Activated T-cell treated with anti-CD3 and anti-CD28 coated beads, Interleukin-2, amount 50 U/mL, for 72 hours (primary cell): ENCODE measurements around the gene ZC3H10. TPM values are rescaled to one million over a fixed set of nuclear protein-coding genes. Genes with fewer than 3 reads are reported as not detected.
A peak's percentile ranks its signal among the peaks of the same experiment; 100 is the strongest.
"Not testable (repeated sequence)": the region's sequence is repeated elsewhere in the genome, so short reads cannot be mapped to it uniquely, and the experiment has no call there.

Experiments
- ATAC-seq, 2 donors: fragments of 150-1000 bp; cut with Tn5 transposase; replicated peaks in 1 of 2; 2 replicates each; pipeline ENCODE4 v1.10.0; 2021; ENCODE audit warnings: moderate library complexity in 2 of 2, mild to moderate bottlenecking in 1 of 2
- DNase-seq, 2 donors: peaks; one replicate each; pipeline ENCODE4 v3.0.0; 2021 to 2022; ENCODE audit warnings: mixed read lengths in 1 of 2
- H3K27ac Mint-ChIP-seq: one replicate; pipeline ENCODE4 v1.8.0; 2022; ENCODE audit warnings: mild to moderate bottlenecking, moderate library complexity, mixed read lengths
- H3K27me3 Mint-ChIP-seq: one replicate; pipeline ENCODE4 v1.8.0; 2022; ENCODE audit warnings: low read depth, mixed read lengths
- H3K36me3 Mint-ChIP-seq, 2 donors: one replicate each; pipeline ENCODE4 v1.8.0; 2022; ENCODE audit warnings: mixed read lengths in 2 of 2, mild to moderate bottlenecking in 1 of 2; ENCODE audit not compliant: insufficient read depth in 2 of 2
- H3K4me1 Mint-ChIP-seq: one replicate; pipeline ENCODE4 v1.8.0; 2022; ENCODE audit warnings: low read depth, mixed read lengths
- H3K4me3 Mint-ChIP-seq, 2 donors: one replicate each; pipeline ENCODE4 v1.8.0; 2022; ENCODE audit warnings: mild to moderate bottlenecking in 2 of 2, mixed read lengths in 2 of 2, moderate library complexity in 2 of 2
- H3K9me3 Mint-ChIP-seq, 2 donors: one replicate each; pipeline ENCODE4 v1.8.0; 2022; ENCODE audit warnings: mixed read lengths in 2 of 2
- total RNA-seq, 2 donors: library from RNA; stranded (reverse); gene quantifications; one replicate each; pipeline ENCODE4 v1.2.3, GENCODE V29; 2022

Gene ZC3H10
- total RNA-seq, 2 donors from 2014 or later = 7.4 to 11.8 TPM

GRCh38 chr12:56156464-56157200 is 38.6 kb downstream of the ZC3H10 start:
- ATAC-seq, H3K27me3 Mint-ChIP-seq, DNase-seq, H3K9me3 Mint-ChIP-seq: not testable (repeated sequence)
- Mint-ChIP-seq H3K36me3 (peaks cover 27 to 35% of the 10 kb centered on the region in 2 donors), H3K4me1 (peaks cover 68% of the 10 kb centered on the region), H3K4me3 (peak overlapping the region; percentile 96 to 100), H3K27ac (peak overlapping the region; percentile 55)

GRCh38 chr12:56157201-56158028 is 39.3 kb downstream of the ZC3H10 start:
- Mint-ChIP-seq H3K27ac (peak overlapping the region; percentile 55), H3K27me3 (no peaks in the 10 kb centered on the region), H3K36me3 (peaks cover 30 to 39% of the 10 kb centered on the region in 2 donors), H3K4me3 (peak overlapping the region; percentile 96 to 100), H3K4me1 (peaks cover 71% of the 10 kb centered on the region), H3K9me3 (no peaks in the 10 kb centered on the region)
- ATAC-seq = peak; percentile 34 to 42
- DNase-seq = peak; percentile 45 to 66

GRCh38 chr12:56158029-56158925 is 40.2 kb downstream of the ZC3H10 start, which contains the start of gene MYL6:
MYL6 (plus strand) TSS chr12:56158359; CDS start chr12:56158402, 43 bp downstream.
- DNase-seq = peak; percentile 92 to 95
- Mint-ChIP-seq H3K9me3 (no peaks in the 10 kb centered on the region), H3K36me3 (peaks cover 30 to 40% of the 10 kb centered on the region in 2 donors), H3K27ac (peak within 1 kb of the TSS; percentile 97), H3K27me3 (no peaks in the 10 kb centered on the region), H3K4me3 (peak within 1 kb of the TSS; percentile 96 to 100), H3K4me1 (peaks cover 69% of the 10 kb centered on the region)
- ATAC-seq = peak; percentile 89 to 91

GRCh38 chr12:56158926-56159461 is 40.9 kb downstream of the ZC3H10 start:
- Mint-ChIP-seq H3K4me3 (peak overlapping the region; percentile 96 to 100), H3K36me3 (peaks cover 30 to 40% of the 10 kb centered on the region in 2 donors), H3K27me3 (no peaks in the 10 kb centered on the region), H3K4me1 (peaks cover 62% of the 10 kb centered on the region), H3K9me3 (no peaks in the 10 kb centered on the region), H3K27ac (peak overlapping the region; percentile 97)
- ATAC-seq (peak in 1 of 2 donors; percentile 3), DNase-seq (no peak)

GRCh38 chr12:56159482-56160192 is 41.6 kb downstream of the ZC3H10 start:
- Mint-ChIP-seq H3K9me3 (no peaks in the 10 kb centered on the region), H3K36me3 (peaks cover 33 to 44% of the 10 kb centered on the region in 2 donors), H3K27me3 (no peaks in the 10 kb centered on the region), H3K4me3 (peak overlapping the region; percentile 96 to 100), H3K4me1 (peaks cover 55% of the 10 kb centered on the region), H3K27ac (peak overlapping the region; percentile 97)
- ATAC-seq (no peak), DNase-seq (no peak)

GRCh38 chr12:56160193-56160763 is 42.2 kb downstream of the ZC3H10 start:
- peaks cover 33 to 43% of the 10 kb centered on the region in 2 donors for H3K36me3 Mint-ChIP-seq
- DNase-seq (peak; percentile 53 to 67), ATAC-seq (peak; percentile 28 to 45)
- H3K4me3 Mint-ChIP-seq = peak overlapping the region; percentile 96 to 100
- H3K27me3 Mint-ChIP-seq = no peaks in the 10 kb centered on the region
- H3K4me1 Mint-ChIP-seq = peaks cover 49% of the 10 kb centered on the region
- H3K9me3 Mint-ChIP-seq = no peaks in the 10 kb centered on the region
- H3K27ac Mint-ChIP-seq = peak overlapping the region; percentile 97

- peaks cover 27 to 40% of the 10 kb centered on the region in 2 donors for H3K36me3 Mint-ChIP-seq
- H3K27me3 Mint-ChIP-seq = no peaks in the 10 kb centered on the region
- no peaks in the 10 kb centered on the region for H3K9me3 Mint-ChIP-seq
- no peak for ATAC-seq
- H3K27ac Mint-ChIP-seq = peak overlapping the region; percentile 97
- peaks cover 43% of the 10 kb centered on the region for H3K4me1 Mint-ChIP-seq
- H3K4me3 Mint-ChIP-seq = peak overlapping the region; percentile 96 to 100
- no peak for DNase-seq
Observed at GRCh38 chr12:56160894-56161689, 43.0 kb downstream of the ZC3H10 start.

- ATAC-seq (no peak), DNase-seq (no peak)
- Mint-ChIP-seq H3K36me3 (peaks cover 27 to 40% of the 10 kb centered on the region in 2 donors), H3K27me3 (no peaks in the 10 kb centered on the region), H3K4me3 (peak overlapping the region; percentile 96 to 100), H3K27ac (peak overlapping the region; percentile 97), H3K9me3 (no peaks in the 10 kb centered on the region), H3K4me1 (peaks cover 43% of the 10 kb centered on the region)
Observed at GRCh38 chr12:56161690-56162351, 43.8 kb downstream of the ZC3H10 start.

- H3K27me3 Mint-ChIP-seq = no peaks in the 10 kb centered on the region
- H3K36me3 Mint-ChIP-seq = peaks cover 31 to 43% of the 10 kb centered on the region in 2 donors
- DNase-seq = no peak
- H3K9me3 Mint-ChIP-seq = no peaks in the 10 kb centered on the region
- H3K4me3 Mint-ChIP-seq = no peak overlapping the region
- peak overlapping the region; percentile 68 for H3K27ac Mint-ChIP-seq
- no peak for ATAC-seq
- peaks cover 34% of the 10 kb centered on the region for H3K4me1 Mint-ChIP-seq
Observed at GRCh38 chr12:56162468-56163290, 44.6 kb downstream of the ZC3H10 start.
